Stimulated activated CD8-positive, alpha-beta memory T cell treated with anti-CD3 and anti-CD28 coated beads, Interleukin-15, amount 100 ng/mL, for 1 hour (primary cell): Measurements from ENCODE around the gene TMEM201.
"Not testable (repeated sequence)": the region's sequence is repeated elsewhere in the genome, so short reads cannot be mapped to it uniquely, and the experiment has no call there.

Experiments
- DNase-seq: peaks from one replicate; pipeline ENCODE4 v3.0.0-alpha.2; 2020; ENCODE audit warnings: low read depth

Gene TMEM201

DNA sequence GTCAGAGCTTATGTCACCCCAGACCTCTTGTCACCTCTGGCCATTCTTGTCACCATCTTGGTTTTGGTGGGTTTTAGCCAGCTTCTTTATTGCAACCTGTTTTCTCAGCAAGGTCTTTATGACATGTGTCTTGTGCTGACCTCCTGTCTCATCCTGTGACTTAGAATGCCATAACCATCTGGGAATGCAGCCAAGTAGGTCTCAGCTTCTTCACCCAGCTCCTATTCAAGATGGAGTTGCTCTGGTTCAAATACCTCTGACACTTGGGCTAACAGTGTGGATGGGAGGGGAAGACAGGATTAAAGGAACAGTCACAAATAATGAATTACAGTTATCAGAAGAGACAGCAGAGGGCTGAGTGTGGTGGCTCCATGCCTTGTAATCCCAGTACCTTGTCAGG lies 32.3 kb downstream of the TMEM201 start:
- DNase-seq: no peak

DNA sequence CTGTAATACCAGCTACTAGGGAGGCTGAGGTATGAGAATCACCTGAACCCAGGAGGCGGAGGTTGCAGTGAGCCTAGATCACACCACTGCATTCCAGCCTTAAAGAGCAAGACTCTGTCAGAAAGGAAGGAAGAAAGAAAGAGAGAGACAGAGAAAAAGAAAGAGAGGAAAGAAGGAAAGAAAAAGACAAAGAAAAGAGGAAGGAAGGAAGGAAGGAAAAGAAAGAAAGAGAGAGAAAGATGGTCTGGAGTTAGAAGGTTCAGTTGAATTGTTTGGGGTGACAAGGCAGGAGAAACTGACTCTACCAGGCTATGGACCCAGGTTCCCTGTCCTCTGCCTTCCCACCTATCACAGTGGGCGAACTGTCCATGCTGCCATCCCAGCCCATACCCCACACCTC lies 35.4 kb downstream of the TMEM201 start:
- DNase-seq: no peak

DNA sequence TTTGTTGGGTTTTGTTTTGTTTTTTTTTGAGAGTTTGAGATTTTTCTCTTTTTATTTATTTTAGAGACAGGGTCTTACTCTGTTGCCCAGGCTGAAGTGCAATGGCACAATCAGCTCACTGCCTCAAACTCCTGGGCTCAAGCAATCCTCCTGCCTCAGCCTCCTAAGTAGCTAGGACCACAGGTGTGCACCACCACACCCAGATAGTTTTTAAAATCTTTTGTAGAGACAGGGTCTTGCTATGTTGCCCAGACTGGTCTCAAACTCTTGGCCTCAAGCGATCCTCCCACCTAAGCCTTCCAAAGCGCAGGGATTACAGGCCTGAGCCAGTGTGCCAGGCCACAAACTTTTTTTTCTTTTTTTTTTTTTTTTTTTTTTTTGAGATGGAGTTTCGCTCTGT lies 36.3 kb downstream of the TMEM201 start:
- not testable (repeated sequence) for DNase-seq

DNA sequence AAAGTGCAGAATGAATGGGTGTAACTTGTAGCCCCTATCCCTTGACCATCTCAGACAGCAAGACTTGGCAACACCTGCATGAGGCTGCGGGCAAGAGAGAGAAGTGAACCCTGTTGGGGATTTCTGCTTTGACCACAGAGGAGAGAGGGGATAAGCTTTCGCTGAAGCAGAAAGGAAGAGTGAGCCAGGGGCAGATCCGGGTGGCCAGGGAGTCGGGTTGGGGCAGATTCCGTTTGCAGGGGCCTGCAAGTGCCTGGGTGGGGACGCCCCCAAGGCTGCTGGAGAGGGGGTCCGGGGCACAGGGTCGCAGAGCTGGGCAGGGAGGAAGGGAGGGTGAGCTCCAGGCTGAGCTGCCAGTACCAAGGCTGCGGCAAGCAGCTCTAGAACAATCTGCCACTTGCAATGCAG lies 37.5 kb downstream of the TMEM201 start:
- DNase-seq: no peak

DNA sequence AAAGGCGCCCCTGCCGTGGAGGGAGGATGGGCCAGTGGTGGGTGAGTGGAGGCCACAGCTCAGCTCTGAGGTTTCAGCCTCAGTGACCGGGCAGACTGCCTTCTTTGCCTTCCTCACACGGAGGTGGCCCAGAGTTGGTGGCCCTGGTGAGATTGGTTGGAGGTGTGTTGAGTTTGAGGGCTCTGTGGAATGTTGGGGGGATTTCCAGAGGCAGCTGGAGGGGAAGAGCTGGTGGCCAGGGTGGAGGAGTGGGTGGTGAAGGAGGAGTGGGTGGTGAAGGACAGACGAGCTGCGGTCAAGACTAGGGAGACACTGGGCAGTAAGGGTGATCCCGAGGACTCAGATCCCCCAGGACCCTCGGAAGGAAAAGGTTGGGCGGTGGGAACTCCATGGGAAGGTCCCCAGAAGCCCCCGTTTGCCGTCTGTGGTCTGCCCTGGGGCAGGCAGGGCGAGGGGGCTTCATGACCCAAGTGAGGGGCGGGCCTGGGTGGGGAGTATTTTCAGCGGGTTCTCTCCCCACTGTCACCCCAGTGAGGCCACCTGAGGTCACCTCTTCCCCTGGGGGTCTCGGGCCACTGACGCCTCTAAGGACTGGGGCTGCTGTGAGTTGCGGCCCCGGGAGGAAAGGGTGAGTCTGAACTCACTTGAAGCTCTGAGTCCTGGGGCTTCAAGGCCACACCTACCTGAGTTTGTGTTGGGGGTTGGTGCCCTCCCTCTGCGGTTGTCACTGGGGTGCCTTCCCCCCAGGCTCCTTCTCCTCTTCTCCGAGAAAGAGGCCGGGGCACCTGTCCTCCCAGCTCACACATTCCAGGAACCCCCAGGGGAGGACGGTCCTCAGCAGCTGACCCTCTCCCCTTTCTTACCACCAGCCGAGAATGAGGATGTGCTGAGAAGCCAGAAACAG lies 40.1 kb downstream of the TMEM201 start:
- DNase-seq: no peak

DNA sequence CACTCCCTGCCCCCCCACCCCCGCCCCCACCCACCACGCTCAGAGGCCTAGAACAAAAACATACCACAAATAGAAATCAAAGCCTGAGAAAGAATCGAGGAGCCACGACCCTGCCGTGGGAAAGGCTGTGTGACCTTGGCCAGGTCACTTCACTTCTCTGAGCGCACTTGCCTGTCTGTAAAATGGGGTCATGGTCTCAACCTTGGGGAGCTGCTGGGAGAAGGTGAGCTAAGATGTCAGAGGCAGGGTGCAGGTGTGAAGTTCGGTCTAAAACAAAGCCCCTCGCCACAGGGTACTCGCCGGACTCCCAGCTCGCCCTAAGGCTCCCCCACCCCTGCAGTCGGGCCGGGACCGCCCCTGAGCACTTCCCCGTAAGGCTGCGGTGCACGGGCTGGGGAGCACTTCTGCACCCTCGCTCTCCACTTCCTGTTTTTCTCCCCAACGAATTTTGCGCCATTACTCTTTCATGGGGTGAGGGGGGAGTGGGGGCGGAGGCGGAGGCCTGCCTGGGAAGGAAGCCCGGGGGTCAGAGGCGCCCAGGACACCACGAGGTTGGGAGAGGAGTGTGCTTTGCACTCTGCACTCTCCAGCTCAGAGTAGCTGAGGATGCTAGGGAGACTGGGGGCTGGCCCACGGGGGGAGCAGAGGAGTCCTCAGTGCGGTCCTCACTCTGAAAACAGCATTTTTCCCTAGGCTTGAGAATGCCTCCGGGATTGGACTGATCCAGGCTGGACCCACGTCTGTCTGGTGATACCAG lies 40.9 kb downstream of the TMEM201 start:
- no peak for DNase-seq

DNA sequence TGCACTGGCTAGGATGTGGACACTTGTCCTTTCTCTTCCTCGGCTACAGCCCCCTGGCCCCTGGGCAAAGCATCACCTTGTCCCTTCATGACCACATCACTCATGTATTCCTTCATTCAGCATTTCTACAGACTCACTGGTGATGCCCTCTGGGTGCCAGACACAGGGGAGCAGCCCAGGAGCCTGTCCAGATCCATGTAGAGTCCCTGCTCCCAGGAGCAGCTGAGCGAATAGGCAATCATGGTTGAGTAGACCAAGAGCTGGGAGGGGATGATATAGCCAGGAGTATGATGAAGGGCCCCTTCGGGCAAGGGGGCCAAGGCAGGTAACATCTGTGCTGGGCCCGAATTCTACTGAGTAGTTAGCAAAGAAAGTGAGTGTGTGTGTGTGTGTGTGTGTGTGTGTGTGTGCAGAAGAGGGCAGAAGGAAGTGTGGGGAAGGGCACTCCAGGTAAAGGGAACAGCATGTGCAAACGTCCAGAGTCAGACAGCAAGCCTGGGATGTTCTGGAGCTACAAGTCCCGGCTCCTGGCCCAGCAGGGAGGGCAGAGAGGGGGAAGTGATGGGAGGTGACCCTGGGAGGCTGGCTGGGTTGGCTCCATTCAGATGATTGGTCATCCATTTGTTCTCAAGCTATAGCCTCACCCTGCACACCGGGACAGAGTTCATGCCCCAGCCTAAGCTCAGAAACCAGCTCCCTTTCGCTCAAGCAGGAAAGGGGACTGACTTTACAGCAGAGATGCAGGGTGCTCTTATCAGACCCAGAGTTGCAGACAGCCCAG lies 41.8 kb downstream of the TMEM201 start:
- DNase-seq: no peak

DNA sequence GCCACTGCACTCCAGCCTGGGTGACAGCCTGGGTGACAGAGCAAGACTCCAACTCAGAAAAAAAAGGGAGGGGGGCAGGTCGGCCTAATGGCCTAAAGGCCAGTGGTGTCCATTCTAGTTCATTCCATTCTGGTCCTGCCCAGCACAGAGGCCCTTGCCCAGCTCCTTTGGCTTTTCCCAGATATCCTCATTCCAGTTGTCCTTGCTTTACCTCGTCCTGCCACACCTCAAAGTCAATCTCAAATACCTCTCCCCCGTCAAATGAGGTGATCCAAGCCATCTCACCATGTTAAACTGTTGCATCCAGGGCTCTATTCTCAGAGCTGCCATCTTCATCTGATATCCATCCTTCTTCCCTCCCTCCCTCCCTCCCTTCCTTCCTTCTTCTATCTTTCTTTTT lies 42.9 kb downstream of the TMEM201 start:
- DNase-seq: no peak

DNA sequence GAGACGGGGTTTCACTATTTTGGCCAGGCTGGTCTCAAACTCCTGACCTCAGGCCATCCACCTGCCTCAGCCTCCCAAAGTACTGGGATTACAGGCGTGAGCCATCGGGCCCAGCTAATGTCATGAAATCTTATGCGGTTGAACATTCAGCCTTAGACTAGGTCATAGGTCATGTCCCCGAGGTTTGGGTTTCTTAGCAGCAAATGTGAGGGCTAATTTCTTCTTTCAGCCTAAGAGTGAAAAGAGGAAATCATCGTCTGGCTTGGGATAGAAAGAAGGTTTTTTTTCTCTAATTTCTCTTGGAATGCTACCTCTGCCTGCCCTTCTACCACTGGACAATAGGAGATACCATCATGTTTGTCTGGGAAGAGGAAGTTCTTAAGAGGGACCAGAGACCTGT lies 44.8 kb downstream of the TMEM201 start:
- no peak for DNase-seq

DNA sequence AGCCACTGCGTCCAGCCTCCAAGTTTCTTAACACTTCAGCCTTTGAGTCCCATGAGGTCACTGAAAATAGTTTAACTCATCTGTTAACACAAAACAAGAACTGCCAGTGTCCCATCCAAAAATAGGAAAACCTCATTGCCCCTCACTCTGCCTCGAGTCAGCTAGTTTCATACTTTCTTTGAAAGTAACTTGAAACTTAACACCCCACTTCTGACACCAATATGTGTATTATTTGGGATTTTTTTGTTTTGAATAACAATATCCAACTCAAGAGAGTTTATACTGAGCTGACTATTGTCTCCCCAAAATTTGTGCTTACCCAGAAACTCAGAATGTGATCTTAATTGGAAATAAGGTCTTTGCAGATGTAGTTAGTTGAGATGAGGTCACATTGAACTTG lies 45.9 kb downstream of the TMEM201 start:
- no peak for DNase-seq

DNA sequence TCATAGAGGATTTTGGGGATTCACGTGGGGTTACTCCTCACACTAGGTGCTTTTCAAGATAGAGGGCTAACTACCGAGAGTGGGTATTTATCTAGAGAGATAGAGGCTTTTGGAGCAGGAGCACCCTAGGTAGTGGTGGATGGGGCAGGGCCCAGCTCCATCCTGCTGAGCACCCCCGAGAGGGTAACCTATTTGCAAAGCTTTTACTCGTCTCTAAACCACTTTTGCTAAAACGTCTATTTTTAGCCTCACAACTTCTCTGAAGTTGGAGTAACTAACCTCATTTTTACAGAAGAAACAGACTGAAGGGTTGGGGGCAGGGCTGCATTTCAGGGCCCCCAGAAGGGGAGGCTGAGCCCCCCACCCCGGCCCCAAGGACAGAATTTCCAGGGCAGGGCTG lies 50.5 kb downstream of the TMEM201 start:
- no peak for DNase-seq

DNA sequence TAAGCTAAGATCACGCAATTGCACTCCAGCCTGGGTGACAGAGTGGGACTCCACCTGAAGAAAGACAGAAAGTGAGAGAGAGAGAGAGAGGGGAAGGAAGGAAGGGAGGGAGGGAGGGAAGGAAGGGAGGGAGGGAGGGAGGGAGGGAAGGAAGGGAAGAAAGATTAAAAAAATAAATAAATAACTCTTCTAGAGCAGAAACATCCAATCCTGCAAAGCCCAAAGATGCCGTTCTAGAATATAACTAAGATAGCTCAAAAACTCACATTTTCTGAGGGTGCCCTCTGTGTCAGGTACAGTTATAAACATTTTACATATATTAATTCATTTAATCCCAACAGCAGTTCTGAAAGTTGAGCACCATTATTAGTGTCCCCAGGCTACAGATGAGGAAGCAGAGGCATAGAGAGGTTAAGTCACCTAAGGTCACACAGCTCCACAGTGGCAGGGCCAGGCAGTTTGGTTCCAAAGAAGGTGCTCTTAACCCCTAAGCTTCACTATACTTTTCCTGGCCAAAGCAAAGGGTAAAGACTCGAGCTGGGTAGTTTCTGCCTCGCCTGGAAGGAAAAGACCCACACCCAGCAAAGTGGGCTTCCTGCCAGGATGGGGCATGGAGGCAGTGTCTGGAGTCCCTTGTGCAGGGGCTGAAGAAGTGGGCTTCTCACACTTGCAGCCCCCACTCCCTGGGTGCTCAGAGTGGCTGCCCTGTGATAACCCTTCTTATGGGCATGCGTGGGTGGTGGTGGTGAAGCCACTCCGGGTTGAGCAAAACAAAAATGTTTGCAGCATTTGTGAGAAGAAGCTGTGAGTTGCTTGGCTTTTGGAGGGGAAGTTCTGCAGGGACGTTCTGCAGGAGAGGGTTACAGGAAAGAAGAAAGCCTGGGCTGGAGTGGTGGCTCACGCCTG lies 54.9 kb downstream of the TMEM201 start:
- DNase-seq: no peak

DNA sequence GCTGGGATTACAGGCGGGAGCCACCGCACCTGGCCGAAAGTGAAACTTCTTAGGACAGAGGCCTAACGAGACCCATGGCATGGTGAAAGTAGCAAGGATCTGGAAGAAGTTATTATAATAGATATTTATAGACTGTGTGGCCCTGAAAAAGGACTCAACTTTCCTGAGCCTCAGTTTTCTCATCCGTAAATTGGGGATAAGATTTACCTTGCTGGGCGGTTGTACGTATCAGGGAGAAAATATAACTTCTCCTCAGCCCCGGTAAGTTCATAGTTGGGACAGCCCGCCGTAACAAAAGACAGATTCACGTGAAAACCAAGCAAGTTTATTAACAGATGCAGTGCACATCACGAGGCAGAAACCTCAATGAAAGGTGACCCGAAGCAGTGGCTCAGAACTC lies 57.3 kb downstream of the TMEM201 start:
- DNase-seq: no peak

DNA sequence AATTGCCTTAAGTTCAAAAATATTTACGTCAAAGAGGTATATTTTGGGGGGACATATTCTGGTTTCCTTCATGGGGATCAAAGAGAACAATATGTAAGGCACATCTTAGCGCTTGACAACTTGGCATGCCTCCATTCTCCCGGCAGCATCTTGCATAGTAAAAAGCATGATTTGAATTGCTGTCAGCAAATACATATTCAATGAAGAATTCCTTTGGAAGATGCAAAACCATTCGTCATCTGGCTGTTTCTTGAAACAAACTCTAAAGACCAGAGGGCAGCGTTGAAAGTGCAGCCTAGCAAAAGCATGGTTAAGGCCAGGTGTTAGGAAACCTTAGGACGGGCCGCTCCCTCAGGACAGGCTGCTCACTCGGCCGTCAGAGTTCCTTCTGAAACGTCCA lies 59.5 kb downstream of the TMEM201 start:
- DNase-seq: no peak

DNA sequence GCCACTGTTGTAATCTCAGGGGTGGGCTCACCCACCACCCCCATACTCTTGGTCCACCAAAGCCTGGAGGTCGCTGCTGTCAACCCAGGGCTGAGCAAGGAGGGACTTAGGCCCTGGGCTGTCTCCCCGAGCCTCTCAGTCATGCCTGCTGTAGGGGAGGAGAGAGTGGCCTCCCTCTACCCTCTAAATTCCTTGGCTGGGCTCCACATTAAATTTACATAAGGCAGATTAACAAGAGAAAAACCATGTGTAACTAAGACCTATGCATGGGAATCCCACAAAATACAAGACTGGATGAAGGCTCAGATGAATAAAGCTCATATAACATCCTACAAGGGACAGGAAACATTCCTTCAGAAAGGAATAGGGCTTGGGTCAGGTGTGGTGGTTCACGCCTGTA lies 61.1 kb downstream of the TMEM201 start:
- DNase-seq: no peak

DNA sequence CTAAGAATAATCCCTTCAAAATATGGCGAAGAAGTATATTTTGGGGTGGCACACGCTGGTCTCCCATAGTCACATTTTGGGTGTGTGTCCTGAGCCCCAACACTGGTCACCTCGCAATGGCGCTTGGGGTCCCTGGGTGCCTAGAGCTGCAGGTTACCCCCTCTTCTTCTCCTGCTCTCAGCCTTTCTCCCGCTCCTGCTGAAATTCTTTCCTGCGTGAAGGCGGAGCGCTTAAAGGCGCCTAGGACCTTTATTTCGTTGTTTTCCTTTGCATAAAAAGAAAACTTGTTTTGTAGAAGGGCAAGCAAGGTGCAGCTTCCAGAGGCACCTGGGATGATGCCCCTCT lies 62.5 kb downstream of the TMEM201 start:
- DNase-seq: no peak

DNA sequence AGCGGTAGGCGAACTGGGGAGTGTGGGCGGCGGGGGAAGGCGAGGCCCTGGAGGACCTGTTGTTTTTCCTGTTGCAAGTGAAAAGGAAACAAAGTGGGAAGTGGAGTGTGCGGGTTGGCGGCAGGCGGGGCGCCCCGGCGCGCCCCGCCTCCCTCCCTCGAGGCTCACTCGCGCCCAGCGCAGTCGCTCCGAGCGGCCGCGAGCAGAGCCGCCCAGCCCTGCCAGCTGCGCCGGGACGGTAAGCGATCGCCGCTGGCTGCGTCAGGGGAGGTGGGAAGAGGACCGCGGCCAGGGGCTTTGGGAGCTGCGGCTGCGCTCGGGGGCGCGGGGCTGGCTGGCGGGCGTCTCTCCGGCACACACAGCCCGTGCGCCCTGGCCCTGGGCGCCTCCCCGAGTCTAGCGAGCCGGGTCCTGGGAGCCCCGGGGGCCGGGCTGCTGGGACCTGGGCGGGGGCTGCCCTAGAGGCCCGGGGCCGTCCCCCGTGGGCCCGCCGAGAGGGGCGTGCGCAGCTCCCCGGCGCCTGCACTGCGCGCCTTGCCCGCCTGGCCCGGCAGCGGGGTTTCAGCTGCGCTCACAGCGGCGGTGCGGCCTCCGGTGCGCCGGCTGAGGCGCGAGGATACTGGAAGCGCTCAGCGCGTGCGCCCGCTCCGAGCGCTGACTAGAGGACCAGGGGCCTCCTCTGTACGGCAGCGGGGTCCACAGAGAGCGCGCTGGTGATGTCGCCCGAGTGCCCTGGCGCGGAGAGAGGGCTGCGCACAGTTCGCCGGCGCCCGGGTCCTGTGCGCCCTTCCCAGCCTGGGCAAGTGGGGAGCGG lies 63.1 kb downstream of the TMEM201 start, which contains the start of gene PIK3CD:
Gene PIK3CD, plus strand, starts transcription at position 167 of the 814 bp plus-strand sequence. CDS start 58,725 bp downstream, outside the sequence.
- DNase-seq: no peak

DNA sequence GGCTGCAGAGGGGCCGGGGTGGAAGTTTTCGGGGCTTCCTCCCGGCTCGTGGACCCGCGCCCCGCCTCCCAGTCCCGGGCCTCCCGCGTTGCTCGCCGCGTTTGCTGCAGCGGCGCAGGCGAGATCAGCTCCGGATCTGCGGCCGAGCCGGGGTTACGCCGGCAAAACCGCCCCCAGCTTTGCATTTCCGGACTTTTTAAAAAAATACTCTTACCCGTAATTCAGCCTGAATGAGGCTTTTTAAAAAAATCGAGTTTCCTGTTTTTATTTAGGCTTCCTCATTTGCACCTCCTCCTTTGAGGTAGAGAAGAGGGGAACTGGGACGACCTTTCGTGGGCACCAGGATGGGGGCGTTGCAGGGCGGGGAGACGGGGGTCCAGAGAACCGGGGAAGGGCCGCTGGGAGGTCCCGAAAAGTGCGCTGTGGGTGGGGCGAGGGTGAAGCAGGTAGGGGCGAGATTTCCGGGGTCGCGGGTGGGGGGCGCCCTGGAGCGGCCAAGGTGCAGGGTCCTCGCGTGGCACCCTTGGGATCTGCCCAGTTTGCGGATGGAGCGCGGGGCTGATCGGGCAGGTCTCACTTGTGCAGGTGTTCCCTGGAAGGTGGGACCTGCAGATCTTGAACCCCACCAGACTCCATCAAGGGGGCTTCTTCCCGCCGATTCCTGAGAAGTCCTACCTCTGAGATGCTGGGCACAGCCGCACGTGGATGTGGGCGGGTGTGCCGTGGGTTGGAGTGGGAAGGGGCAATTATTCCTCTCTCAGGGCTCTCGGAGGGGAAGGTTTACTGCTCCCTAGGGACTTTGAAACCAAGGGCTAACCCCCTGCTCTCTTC lies 63.9 kb downstream of the TMEM201 start:
- DNase-seq: no peak

DNA sequence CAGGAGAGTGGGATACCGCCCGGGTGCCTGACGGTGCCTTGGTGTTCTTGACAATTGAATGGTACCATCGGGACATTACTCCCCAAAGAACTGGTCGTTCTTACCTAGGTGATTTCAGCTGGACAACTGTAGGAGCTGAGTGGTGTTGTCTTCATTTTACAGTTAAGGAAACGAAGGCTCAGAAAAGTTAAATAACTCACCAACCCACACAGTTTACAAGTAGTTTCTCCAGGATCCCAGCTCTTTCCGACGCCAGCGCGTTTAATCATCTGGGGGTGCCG lies 64.4 kb downstream of the TMEM201 start:
- no peak for DNase-seq

DNA sequence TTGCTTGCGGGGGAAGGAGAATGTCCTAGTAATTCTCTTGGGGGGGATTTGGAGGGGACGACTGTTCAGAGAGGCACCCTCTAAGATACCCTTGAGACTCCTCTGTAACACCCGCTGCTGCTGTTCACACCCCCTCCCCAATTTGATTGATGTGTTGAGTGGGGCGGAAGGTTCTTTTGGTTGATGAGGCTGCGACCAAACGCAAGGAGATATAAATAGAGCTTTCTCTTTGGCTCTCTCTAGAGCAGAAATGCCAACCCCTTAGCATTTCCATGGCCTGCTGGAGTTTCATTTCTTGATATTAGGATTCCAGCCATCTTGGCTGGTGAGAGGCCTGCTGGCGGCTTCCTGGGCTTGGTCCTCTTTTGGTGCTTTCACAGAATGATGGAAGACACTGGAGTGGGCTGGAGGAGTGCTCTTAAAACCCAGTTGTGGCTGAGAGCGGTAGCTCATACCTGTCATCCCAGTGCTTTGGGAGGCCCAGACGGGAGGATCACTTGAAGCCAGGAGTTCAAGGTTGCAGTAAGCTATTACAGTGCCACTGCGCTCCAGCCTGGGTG lies 64.9 kb downstream of the TMEM201 start:
- DNase-seq: no peak
